K562 (cell line): ENCODE measurements around the gene CNDP2. TPM values are rescaled to one million over a fixed set of nuclear protein-coding genes. Genes with fewer than 3 reads are reported as not detected.

Experiments
- ATAC-seq: fragments of 200-7000 bp; cut with Tn5 transposase; 3 replicates; pipeline ENCODE4 v1.9.1; 2020; ENCODE audit warnings: moderate library complexity
- BruUV-seq: library from RNA; stranded (reverse); fragments of 400-500 nt; replicated peaks from 2 replicates; lab custom pipeline; 2021; lab: Mats Ljungman, UMichigan
- CTCF ChIA-PET: fragments of 300-600 bp; formaldehyde crosslinking; extraction: SDS; loops from one replicate; lab custom pipeline; 2021; ENCODE audit warnings: low intra/inter-chr PET ratio; lab: Yijun Ruan, JAX
- POLR2A ChIA-PET: fragments of 300-600, 350-650 bp; sonication (Branson Sonifier 250); formaldehyde crosslinking; extraction: SDS; loops from one replicate; lab custom pipeline; 2021; ENCODE audit warnings: antibody characterized with exemption, inconsistent platforms; lab: Yijun Ruan, JAX
- DNase-seq, 4 experiments: peaks; one replicate each; pipeline versions ENCODE4 v3.0.0 to v3.0.0-alpha.2; 2011 to 2018; ENCODE audit warnings: low spot score in 3 of 4, mixed read lengths in 3 of 4; ENCODE audit errors: extremely low read depth in 1 of 4
- FAIRE-seq: peaks from 2 replicates; lab custom pipeline; 2011; peaks lifted over from hg19 to GRCh38; lab: Jason Lieb, UNC
- H2AFZ ChIP-seq: 2 replicates; pipeline ENCODE4 v1.6.0; 2011; ENCODE audit warnings: low read depth, low read length, control low read depth, inconsistent platforms
- H3K27ac ChIP-seq: fragments of 200-600 bp; 3 replicates; pipeline ENCODE4 v1.8.0; 2011; ENCODE audit warnings: low read depth, mild to moderate bottlenecking, control low read depth, inconsistent platforms, low read length, moderate library complexity, mixed read lengths; ENCODE audit errors: extremely low read depth
- H3K27me3 ChIP-seq, 2 experiments: fragments of 300-600 bp in 1 of 2; 2 replicates in 1 of 2; 3 replicates in 1 of 2; pipeline versions ENCODE4 v1.6.0 to v1.8.0; 2011; ENCODE audit warnings: inconsistent platforms in 2 of 2, low read length in 2 of 2, mild to moderate bottlenecking in 1 of 2, mixed read lengths in 1 of 2, moderate library complexity in 1 of 2; ENCODE audit not compliant: control insufficient read depth in 2 of 2, insufficient read depth in 2 of 2
- H3K36me3 ChIP-seq: fragments of 300-600 bp; 3 replicates; pipeline ENCODE4 v1.8.0; 2011; ENCODE audit warnings: mild to moderate bottlenecking, low read length, inconsistent platforms; ENCODE audit not compliant: control insufficient read depth, insufficient read depth
- H3K4me1 ChIP-seq, 2 experiments: fragments of 200-600 bp in 1 of 2; replicated peaks in 1 of 2; 2 replicates in 1 of 2; 3 replicates in 1 of 2; pipeline versions ENCODE4 v1.5.1 to v1.8.0; 2011; ENCODE audit warnings: inconsistent platforms in 2 of 2, low read length in 2 of 2, mild to moderate bottlenecking in 1 of 2, mixed read lengths in 1 of 2, moderate library complexity in 1 of 2; ENCODE audit not compliant: control insufficient read depth in 2 of 2, insufficient read depth in 2 of 2
- H3K4me2 ChIP-seq: 2 replicates; pipeline ENCODE4 v1.6.1; 2011; ENCODE audit warnings: low read length, control low read depth, inconsistent platforms, mixed read lengths; ENCODE audit not compliant: insufficient read depth
- H3K4me3 ChIP-seq: fragments of 200-600 bp; sonication (generic), shearing (Covaris generic); 2 replicates; pipeline ENCODE4 v1.5.1; 2016; ENCODE audit warnings: control low read depth, inconsistent platforms
- H3K79me2 ChIP-seq: fragments of 200-600 bp; 3 replicates; pipeline ENCODE4 v1.8.0; 2011; ENCODE audit warnings: low read length, inconsistent platforms; ENCODE audit not compliant: control insufficient read depth, insufficient read depth
- H3K9ac ChIP-seq, 2 experiments: 2 replicates each; pipeline versions ENCODE4 v1.6.0 to v1.6.1; 2011; ENCODE audit warnings: low read depth in 2 of 2, low read length in 2 of 2, control low read depth in 1 of 2, inconsistent platforms in 1 of 2, mild to moderate bottlenecking in 1 of 2, mixed read lengths in 1 of 2; ENCODE audit not compliant: insufficient read depth in 1 of 2
- H3K9me1 ChIP-seq: one replicate; pipeline ENCODE4 v1.6.0; 2011; ENCODE audit warnings: inconsistent platforms, mild to moderate bottlenecking, low read length, moderate library complexity; ENCODE audit not compliant: control insufficient read depth, insufficient read depth
- H3K9me3 ChIP-seq: replicated peaks from 2 replicates; pipeline ENCODE4 v1.5.1; 2011; ENCODE audit warnings: low read depth, low read length, inconsistent platforms; ENCODE audit not compliant: control insufficient read depth, insufficient read depth
- H4K20me1 ChIP-seq: replicated peaks from 2 replicates; pipeline ENCODE4 v1.6.1; 2011; ENCODE audit warnings: low read length, inconsistent platforms, mixed read lengths; ENCODE audit not compliant: control insufficient read depth, insufficient read depth
- EGR1 ChIP-seq: fragments of 450-650 bp; conservative IDR thresholded peaks from 2 replicates; pipeline ENCODE4 v1.6.1; 2017; ENCODE audit warnings: mild to moderate bottlenecking
- GABPB2 ChIP-seq: fragments of 250-450 bp; sonication (Bioruptor Pico); conservative IDR thresholded peaks from 2 replicates; pipeline ENCODE4 v1.5.1; 2021; ENCODE audit warnings: mild to moderate bottlenecking
- NFE2 ChIP-seq: IDR thresholded peaks from 2 replicates; pipeline ENCODE4 v1.6.1; 2014; ENCODE audit warnings: antibody characterized with exemption, low read depth
- PRDM10 ChIP-seq: fragments of 450-650 bp; IDR thresholded peaks from 2 replicates; pipeline ENCODE4 v1.6.1; 2018; ENCODE audit not compliant: partially characterized antibody
- RAD51 ChIP-seq: fragments of 450-650 bp; IDR thresholded peaks from 2 replicates; pipeline ENCODE4 v1.7.1; 2016; ENCODE audit warnings: low read depth, mild to moderate bottlenecking, borderline replicate concordance
- STAT6 ChIP-seq: sonication (generic); formaldehyde crosslinking; IDR thresholded peaks from 2 replicates; pipeline ENCODE4 v1.8.1; 2023; ENCODE audit warnings: mild to moderate bottlenecking, missing genetic modification reagents
- ZBTB1 ChIP-seq: sonication (generic); formaldehyde crosslinking; IDR thresholded peaks from 2 replicates; pipeline ENCODE4 v1.8.1; 2023; ENCODE audit warnings: missing genetic modification reagents, low read depth, mild to moderate bottlenecking, borderline replicate concordance
- ZNF124 ChIP-seq: sonication (generic); formaldehyde crosslinking; IDR thresholded peaks from 2 replicates; pipeline ENCODE4 v1.8.1; 2022; ENCODE audit warnings: missing genetic modification reagents
- ZNF696 ChIP-seq: fragments of 250-450 bp; sonication (Bioruptor Pico); conservative IDR thresholded peaks from 2 replicates; pipeline ENCODE4 v1.4.0; 2020; ENCODE audit warnings: mild to moderate bottlenecking, moderate library complexity
- ZNF707 ChIP-seq: fragments of 250-450 bp; sonication (Bioruptor Pico); conservative IDR thresholded peaks from 2 replicates; pipeline ENCODE4 v1.8.0; 2022; ENCODE audit warnings: inconsistent platforms, mild to moderate bottlenecking, moderate library complexity
- WGBS: fragments of 100-300 bp; shearing (Covaris generic); methylation state at CpG from one replicate; pipeline ENCODE4 v1.1.6; 2016; ENCODE audit warnings: low coverage, mixed read lengths; ENCODE audit not compliant: insufficient coverage; ENCODE audit errors: missing lambda C conversion rate; 5-methylcytosine and 5-hydroxymethylcytosine counted together
- in situ Hi-C: fragments of 300-500 bp; cut with MboI; formaldehyde crosslinking; loops from 4 replicates; pipeline ENCODE4 v1.15.0; 2018; ENCODE audit warnings: inconsistent platforms, mixed read lengths
- intact Hi-C: fragments of 100-400 bp; cut with micrococcal nuclease; formaldehyde crosslinking; loops from 2 replicates; pipeline ENCODE4 v1.14.2; 2022
- polyA plus RNA-seq, 8 experiments: library from polyadenylated mRNA; depleted of rRNA in 4 of 8; stranded (reverse) in 5 of 8; unstranded in 3 of 8; fragments of >200 nt; fragmentation: Nextera tagmentation in 2 of 8; fragmentation: Illumina TruSeq in 1 of 8; extraction: Ambion mirVana in 2 of 8; extraction: Trizol in 1 of 8; gene quantifications; 2 replicates each; pipeline versions ENCODE4 v1.2.1 to v1.2.3, GENCODE V29; 2011 to 2014; ENCODE audit warnings: inconsistent platforms in 1 of 8, missing spikeins in 1 of 8
- total RNA-seq, 7 experiments: library from RNA; depleted of rRNA in 6 of 7; stranded (reverse); fragments of >200 nt in 6 of 7; fragmentation: Illumina TruSeq in 2 of 7; extraction: Trizol in 2 of 7; gene quantifications; 2 replicates each; pipeline versions ENCODE4 v1.2.1 to v1.2.3, GENCODE V29; 2011 to 2021; ENCODE audit warnings: low replicate concordance in 1 of 7
- TF ChIP-seq, protein P1 (sequence below), 2 experiments: fragments of 450-650 bp; IDR thresholded peaks; 2 replicates each; pipeline ENCODE4 v1.6.1; 2016

The CNDP2 gene
- total and polyA plus RNA-seq, 9 of the 15 experiments (the other 6 are each of a cell fraction or from before 2014, with no cell fraction given) = 34.1 to 128 (median 53.8) TPM

- no peaks in the 10 kb centered on the region for H4K20me1 ChIP-seq
- in situ Hi-C loops (no loop called here), intact Hi-C loops (no loop called here)
- BruUV-seq = no TSS peak
- H3K36me3 ChIP-seq = peaks cover 38% of the 10 kb centered on the region; the same call in 2 of the 3 replicates
- peaks cover 0 to 3% of the 10 kb centered on the region in 2 experiments; a peak in 1 of 5 replicates for H3K4me1 ChIP-seq
- H3K4me3 ChIP-seq = no peak overlapping the region
- no peaks in the 10 kb centered on the region for H3K9me3 ChIP-seq
- DNase-seq (no peak), FAIRE-seq (no peak), ATAC-seq (no peak)
- no peak overlapping the region for H3K9ac ChIP-seq
- no peaks in the 10 kb centered on the region for H3K79me2 ChIP-seq
- CTCF ChIA-PET = no interaction called here
- H3K9me1 ChIP-seq = peaks cover 4% of the 10 kb centered on the region
- H2AFZ ChIP-seq = no peak overlapping the region
- H3K27ac ChIP-seq = no peak overlapping the region
- no peak overlapping the region for H3K4me2 ChIP-seq
- WGBS = 94% methylated on average over 13 of the region's 15 CpGs
- H3K27me3 ChIP-seq = no peaks in the 10 kb centered on the region
- TF ChIP-seq GABPB2 (CRISPR knock-in tag) (no peak), NFE2 (no peak), EGR1 (no peak), ZNF707 (no peak), ZNF124 (CRISPR knock-in tag) (no peak), STAT6 (CRISPR knock-in tag) (no peak), PRDM10 (no peak), ZBTB1 (CRISPR knock-in tag) (no peak), ZNF696 (CRISPR knock-in tag) (no peak), RAD51 (no peak)
- TF ChIP-seq, protein P1, sequence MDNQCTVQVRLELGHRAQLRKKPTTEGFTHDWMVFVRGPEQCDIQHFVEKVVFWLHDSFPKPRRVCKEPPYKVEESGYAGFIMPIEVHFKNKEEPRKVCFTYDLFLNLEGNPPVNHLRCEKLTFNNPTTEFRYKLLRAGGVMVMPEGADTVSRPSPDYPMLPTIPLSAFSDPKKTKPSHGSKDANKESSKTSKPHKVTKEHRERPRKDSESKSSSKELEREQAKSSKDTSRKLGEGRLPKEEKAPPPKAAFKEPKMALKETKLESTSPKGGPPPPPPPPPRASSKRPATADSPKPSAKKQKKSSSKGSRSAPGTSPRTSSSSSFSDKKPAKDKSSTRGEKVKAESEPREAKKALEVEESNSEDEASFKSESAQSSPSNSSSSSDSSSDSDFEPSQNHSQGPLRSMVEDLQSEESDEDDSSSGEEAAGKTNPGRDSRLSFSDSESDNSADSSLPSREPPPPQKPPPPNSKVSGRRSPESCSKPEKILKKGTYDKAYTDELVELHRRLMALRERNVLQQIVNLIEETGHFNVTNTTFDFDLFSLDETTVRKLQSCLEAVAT (IDR thresholded peaks at IDR 0.05) = no peak
- POLR2A ChIA-PET = no interaction called here
Observed at GRCh38 chr18:74521068-74521725, 25.0 kb downstream of the CNDP2 start.
